CD4-positive, alpha-beta T cell treated with Interferon gamma for 1 hour (primary cell): ENCODE results near the gene HOXA9.
A peak's percentile ranks its signal among the peaks of the same experiment; 100 is the strongest.

Experiments
- DNase-seq: peaks from one replicate; pipeline ENCODE4 v3.0.0-alpha.2; 2020

HOXA9 gene

GRCh38 chr7:27187475-27188385 is 22.4 kb upstream of the HOXA9 start:
- DNase-seq, result no peak

DNA sequence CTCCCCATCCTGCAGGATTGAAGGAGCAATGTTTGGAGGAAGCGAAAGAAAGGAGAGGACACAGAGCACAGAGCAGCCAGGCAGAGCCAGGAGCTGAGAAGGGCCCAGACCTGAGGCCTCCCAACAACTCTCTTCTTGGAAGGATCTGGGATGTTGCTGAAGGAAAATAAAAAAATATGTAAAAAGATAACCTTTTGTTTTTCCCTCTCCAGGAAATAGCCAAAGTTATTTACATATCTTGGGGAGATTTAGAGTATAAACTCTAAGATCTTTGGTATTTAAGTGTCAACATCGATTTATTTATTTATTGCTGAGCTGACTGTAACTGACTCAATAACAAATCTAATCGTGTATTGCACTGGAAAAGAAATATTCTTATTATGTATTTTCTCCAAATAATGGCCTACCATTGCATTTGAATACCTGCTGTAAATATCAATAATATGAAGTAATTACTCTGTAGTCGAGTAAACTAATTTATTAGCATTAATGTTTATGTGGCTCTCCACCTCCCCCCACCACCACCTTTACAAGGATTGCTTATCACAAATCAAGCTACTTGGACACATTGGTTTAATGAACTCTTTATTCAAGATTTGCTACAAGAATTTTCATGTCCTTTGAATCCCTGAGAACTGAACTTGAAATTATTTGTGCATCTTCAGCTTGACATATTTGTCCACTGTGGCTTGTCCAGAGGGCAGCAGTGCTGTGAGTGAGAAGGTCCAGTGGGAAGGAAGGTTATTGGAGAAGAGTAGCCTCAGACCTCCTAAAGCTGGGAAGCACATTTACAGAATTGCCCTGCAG is 21.5 kb upstream of the HOXA9 start:
- no peak for DNase-seq

DNA sequence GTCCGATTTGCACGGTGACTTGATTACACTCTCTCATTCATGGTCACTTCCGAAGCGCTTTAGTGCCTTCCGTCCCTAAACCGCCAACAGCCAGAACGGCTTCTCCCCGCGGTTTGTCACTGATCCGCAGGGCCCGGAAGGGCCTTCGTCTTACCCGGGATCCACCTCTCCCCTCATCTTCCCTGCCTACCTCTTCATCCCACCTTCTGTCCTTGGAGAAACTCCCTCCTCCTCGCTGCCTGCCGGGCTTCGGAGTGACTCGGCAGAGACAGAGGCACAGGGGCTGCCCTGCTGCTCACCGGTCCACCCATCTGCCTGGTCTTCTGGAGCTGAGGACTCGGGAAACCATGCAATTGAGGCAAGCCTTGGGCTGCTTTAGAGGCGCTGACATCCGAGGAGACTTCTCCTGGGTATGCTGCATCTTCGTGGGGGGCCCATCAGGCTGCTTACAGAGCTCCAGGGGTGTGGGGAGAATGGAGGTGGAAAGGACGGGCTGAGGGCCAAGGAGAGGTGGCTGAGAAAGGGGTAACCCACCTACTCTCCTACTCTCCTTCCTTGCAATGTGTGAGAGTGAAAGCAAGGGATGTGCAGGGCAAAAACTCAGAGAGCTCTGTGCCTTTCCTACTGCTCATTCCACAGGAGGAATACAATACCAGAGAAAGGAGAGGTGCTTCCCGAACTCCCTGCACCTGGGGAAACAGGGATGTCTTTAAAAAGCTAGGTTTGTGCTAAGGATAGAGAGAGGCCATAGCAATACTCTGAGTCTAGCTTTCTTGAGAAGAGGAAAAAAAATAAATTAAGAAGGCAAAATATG is 20.7 kb upstream of the HOXA9 start:
- no peak for DNase-seq

DNA sequence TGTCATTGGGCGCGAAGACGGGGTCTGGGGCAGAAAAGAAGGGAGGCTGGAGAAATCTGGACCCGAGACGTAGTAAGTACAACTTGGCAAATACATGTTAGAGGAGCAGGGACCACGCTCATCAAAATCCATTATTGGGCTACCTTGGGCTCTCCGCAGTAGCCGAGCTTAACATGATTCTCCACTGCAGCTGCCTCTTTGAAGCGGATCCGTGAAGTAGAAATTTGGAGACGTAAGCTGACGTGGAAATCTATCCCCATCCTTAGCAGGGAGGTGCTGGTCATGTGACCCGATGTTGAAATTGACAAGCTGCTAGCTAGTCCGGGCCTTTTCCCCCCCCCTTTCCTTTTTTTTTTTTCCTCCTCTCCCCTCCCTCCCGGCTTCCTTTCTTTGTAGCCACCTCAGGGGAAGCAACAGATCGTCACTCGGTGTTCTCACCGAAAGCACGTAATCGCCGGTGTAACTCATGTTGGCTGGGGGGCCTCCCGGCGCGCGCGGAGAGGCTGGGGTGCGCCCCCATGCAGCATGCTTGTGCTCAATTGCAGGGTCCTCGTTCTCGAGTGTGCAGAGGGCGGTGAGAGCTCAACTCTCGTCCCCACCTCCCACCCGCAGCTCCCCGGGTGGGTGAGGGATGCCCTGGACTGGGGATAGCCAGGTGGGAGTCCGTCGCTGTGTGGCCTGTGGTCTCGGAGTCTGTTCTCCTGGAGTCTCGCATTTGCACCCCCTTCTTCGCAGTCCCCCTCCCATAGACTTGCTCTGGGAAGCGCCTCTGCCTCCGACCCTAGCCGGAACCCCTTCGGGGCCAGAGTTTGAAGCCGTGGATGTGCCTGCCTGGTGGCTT is 19.9 kb upstream of the HOXA9 start, which contains the start of gene HOXA11:
HOXA11 (minus strand) TSS at position 220 of the 841 bp plus-strand sequence; CDS start at position 132, 88 bp downstream.
- no peak for DNase-seq

DNA sequence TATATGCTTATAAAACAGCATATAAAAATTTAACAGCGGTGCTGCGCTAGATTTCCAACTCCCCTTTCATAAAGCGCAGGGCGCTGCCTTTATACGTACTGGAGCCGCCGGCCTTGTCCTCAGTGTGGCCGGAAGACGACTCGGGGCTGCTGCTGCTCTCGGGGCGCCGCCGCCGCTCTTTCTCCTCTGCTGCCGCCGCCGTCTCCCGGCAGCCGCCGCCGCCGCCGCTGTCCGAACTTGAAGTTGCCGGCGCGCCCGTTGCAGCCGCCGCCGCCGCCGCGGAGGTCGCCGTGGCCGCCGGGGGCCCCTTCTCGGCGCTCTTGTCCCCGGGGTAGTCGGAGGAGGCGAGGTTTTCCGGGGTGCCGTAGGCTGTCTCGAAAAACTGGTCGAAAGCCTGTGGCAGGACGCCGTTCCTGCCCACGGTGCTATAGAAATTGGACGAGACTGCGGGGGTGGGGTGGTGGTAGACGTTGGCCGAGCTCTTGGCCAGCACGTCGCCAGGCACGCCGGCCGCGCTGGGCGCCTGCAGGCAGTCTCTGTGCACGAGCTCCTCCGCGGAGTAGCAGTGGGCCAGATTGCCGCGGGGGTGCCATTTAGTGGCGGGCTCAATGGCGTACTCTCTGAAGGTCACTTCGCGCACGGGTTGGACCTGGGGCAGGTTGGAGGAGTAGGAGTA is 19.1 kb upstream of the HOXA9 start:
- DNase-seq, result no peak

DNA sequence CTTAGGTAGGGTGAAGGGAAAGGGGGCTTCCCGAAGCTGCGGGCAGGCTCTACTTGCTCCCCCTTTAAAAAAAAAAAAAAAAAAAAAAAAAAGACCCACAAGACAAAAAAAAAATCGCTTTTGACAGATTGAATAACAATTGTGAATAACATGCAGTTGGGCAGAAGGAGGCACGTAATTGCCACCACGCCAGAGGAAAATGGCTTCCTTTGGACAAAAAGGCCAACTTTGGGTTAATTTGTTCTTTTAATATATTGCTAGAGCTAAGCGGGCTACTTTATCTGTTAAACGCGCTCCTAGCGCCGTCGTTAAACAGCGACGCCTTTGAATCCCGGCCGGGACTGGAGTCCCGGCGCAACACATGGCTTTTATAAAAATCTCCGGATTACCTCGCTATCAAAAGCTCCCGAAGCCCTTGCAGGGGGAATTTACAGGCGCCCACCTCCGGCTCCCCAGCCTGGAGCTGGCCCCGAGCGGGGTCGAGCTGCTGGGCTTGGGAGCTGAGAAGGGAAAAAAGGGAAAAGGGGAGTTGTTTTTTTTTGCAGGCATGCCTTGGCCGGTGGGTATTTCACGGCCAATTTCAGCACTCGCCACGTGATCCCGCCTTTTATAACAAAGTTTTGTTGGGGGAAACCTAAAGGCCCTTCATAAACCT is 18.5 kb upstream of the HOXA9 start:
- no peak for DNase-seq

DNA sequence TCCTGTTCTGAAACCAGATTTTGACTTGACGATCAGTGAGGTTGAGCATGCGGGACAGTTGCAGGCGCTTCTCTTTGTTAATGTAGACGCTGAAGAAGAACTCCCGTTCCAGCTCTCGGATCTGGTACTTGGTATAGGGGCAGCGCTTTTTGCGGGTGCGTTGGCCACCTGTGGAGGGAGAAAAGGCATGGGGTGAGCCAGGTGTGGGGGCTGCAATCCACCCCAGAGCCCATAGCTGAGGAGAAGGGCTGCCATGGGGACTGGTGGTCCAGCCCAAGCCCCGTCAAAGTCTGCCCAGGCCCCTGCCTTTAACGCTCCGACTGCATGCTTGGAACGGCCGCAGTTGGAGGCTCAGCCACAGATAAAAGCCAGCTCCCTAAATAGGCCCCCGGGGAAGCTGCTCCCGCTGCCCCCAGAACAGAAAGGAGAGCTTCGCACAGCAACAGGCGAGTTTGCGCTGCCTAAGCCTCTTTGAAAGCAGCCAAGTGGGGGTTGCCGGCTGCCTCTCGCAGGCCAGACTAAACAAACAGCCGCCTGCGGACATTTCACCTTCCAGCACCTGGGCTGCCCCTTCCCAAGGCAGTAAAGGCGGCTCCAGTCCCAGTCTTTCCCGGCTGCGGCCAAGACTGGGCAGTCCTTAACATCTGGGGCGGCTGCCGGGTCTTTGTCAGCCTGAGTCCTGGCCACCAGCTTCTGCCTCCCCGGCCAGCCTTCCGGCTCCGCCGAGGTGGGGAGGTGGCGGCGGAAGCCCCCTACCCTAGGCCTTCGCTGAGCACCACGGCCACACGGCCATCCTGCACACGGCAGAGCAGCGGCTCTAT is 17.7 kb upstream of the HOXA9 start:
- DNase-seq, result no peak

GRCh38 chr7:27182285-27182841 is 17.0 kb upstream of the HOXA9 start:
- no peak for DNase-seq

- DNase-seq, result no peak
Measured at GRCh38 chr7:27181795-27182275, 16.5 kb upstream of the HOXA9 start.

GRCh38 chr7:27180431-27181420 is 15.4 kb upstream of the HOXA9 start:
- DNase-seq, result no peak

DNA sequence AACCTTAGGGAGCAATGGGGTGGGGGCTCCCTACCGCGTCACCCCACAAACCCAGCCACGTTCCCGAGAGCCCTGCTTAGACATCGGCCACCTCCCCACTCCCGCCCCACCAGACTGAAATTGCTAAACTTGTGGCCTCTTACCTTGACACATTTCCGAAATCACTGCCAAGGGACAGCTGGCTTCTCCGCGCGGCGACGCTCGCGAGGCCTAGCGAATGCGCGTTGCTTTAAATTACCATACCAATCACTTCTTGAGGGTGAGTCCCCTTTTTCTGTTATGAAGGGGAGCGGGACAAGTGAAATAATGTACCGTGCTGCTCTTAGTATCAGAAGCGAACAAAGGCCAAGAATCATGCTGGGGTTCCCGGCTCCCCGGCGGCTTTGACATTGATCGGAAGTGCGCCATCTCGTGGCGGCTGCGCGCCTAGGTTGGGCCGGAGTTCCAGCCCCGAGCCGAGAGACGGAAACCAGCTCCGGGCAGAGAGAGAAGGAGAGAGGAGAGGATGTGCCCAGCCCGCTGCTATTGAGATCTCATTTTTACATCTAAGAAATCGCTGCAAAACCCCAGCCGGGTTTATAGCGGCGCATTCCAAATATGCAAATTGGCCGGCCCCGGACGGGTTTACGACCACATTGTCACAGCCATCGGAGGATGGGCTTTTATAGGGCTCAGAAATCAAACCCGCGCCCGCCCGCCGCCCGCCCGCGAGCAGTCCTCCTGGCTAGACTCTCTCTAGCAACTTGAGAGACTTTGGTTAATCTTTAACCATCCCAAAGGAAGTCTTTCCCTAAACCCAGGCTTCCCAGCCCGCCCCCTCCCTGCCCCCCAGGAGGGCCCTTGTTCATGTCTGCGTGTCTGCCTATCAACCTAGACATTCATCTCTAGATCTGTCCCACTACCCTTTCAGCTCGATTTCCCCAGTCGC is 14.4 kb upstream of the HOXA9 start:
- peak; percentile 57 for DNase-seq

DNA sequence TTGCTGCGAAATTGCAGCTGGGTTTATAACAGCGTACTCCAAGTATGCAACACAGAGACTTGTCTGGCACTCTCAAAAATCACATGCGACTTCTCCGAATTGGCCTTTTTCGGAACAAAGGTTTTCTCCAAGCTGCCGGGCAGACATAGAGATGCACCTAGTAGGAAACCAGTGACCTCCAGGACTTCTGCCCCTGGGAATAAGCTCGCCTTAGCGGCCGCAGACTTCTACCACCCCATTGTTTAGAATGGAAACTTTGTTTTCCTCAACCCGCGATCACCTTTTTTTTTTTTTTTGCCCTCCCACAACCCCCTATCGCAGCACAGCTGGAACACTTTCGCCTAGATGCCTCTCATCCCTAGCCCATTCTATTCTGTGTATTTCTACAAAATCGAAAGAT is 13.7 kb upstream of the HOXA9 start:
- no peak for DNase-seq

DNA sequence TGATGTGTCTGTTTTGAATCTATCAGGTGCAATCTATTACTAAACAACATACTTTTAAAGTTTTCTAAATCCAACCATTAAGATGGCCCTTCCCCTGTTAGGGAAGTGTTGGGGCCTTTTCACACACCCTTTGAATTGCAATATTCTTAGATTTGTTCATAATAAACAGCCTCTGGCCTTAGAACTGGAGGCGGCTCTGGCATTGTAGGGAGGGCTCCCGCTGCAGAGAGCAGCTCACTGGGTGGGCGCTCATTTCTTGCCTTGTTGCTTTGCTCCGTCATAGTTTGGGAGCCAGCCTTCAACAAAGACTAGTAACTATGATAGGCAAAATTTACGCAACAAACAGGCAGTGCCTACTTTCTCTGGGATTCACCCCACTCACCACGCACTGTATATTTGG is 13.0 kb upstream of the HOXA9 start:
- no peak for DNase-seq

GRCh38 chr7:27177795-27178320 is 12.5 kb upstream of the HOXA9 start:
- no peak for DNase-seq

GRCh38 chr7:27176962-27177794 is 11.8 kb upstream of the HOXA9 start:
- no peak for DNase-seq

- DNase-seq, result no peak
Measured at GRCh38 chr7:27176524-27176845, 11.1 kb upstream of the HOXA9 start.
